Jurkat, Clone E6-1 (cell line): ENCODE results near the gene EXOSC10.
"Not testable (repeated sequence)": the region's sequence is repeated elsewhere in the genome, so short reads cannot be mapped to it uniquely, and the experiment has no call there.

Experiments
- DNase-seq: peaks from one replicate; pipeline ENCODE4 v3.0.0-alpha.2; 2011; ENCODE audit warnings: low read depth, low spot score
- H3K4me3 ChIP-seq: 2 replicates; pipeline ENCODE4 v1.5.1; 2011; ENCODE audit warnings: mild to moderate bottlenecking, low read length, control low read depth, moderate library complexity

The EXOSC10 gene

DNA sequence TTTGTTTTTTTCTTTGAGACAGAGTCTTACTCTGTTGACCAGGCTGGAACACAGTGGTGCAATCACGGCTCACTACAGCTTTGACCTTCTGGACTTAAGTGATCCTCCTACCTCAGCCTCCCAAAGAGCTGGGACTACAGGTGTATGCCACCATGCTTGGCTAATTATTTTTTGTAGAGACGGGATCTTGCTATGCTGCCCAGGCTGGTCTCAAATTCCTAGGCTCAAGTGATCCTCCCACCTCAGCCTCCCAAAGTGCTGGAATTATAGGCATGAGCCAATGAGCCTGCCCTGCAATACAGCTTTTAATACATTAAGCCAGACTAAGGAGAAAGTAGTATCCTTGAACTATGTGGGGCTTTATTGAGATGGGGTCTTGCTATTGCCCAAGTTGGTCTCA lies 16.6 kb upstream of the EXOSC10 start:
- DNase-seq: no peak

DNA sequence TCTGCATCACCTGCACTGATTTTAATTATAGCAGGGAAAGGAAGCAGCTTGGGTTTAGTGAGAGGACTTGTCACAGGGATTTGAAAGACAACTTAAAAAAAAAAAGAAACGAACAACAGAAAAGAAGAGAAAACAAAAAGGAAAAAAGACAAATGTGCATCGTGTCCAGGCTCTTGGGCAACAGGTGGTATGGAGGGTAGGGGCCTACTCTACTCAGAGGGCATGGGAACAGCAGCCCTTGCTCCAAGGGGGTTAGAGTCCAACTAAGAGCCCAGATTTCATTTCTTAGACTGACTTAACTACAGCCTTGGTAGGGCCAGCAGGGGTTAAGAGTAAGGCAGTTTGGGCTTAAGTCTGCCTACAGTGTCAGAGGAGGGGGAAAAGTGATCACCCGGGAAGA lies 15.3 kb upstream of the EXOSC10 start:
- H3K4me3 ChIP-seq: no peak overlapping the region
- DNase-seq: no peak

More for the DNA sequence above, 16.6 kb upstream of the EXOSC10 start:
- H3K4me3 ChIP-seq: no peak overlapping the region

DNA sequence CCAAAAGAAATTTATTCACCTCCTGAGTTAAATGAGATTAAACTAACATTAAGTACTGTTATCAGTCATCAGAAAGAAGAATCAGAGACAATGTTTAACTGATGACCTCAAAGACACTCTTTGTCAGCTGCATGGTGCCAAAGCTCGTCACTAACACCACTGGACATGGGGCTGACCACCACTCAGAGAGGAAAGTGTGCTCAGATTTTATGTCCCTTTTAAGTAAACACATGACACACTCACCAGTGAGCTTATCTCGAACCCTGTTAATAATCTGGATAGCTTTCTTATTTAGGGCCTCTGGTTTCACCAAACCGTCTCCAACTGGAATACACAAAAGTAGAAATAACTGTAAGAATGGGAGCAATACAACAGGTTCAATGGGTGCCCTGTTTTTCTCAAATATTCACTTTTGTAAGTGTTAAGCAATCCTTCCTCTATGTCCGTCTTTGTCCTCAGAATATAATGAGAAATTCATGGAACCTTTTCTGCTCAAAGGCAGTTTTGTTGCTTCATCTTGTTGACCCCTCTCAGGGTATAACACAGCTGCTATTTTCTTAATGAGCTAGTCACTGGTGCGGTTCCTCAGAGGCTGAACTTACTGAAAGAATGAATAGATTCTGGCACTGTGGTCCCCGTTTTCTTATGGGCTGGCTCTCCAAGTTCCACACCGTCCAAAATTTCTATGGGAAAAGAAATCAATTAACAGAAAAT lies 9.5 kb upstream of the EXOSC10 start:
- no peak for DNase-seq
- H3K4me3 ChIP-seq: no peak overlapping the region

DNA sequence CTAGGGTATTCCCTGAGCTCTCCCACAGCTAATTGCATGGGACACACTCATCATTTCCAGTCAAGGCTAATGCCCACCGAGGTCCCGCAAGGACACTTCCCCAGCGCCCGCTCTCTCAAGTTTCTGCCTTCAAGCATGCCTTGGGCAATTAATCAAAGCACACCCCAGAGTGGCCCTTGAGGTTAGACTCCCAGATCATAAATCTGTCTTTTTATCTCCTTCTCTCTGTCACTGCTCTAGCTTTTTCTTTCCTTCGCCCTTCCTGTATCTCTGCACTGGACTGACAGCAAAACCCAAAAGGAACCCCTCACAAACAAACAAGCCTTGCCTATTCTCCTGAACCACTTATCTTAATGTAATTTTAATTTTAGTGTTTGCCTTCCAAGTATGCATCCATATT lies 7.9 kb upstream of the EXOSC10 start:
- no peak for DNase-seq
- no peak overlapping the region for H3K4me3 ChIP-seq

DNA sequence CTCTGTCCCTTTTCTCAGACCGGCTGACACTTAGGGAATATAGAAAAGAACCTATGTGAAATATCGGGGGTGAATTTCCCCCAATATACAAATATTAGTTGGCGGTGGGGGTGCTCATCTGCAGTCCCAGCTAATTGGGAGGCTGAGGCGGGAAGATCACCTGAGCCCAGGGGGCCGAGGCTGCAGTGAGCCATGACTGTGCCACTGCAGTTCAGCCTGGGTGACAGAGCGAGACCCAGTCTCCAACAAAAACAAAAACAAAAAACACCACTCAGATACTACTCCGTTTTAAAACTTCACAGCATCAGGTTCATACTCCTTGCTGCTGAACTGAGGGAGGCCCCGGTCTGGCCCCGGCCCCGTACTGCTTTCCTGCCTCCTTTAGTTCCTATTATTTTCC lies 5.9 kb upstream of the EXOSC10 start:
- DNase-seq: no peak
- no peak overlapping the region for H3K4me3 ChIP-seq

GRCh38 chr1:11101347-11101746 lies 1.7 kb upstream of the EXOSC10 start:
- H3K4me3 ChIP-seq: no peak overlapping the region
- no peak for DNase-seq

DNA sequence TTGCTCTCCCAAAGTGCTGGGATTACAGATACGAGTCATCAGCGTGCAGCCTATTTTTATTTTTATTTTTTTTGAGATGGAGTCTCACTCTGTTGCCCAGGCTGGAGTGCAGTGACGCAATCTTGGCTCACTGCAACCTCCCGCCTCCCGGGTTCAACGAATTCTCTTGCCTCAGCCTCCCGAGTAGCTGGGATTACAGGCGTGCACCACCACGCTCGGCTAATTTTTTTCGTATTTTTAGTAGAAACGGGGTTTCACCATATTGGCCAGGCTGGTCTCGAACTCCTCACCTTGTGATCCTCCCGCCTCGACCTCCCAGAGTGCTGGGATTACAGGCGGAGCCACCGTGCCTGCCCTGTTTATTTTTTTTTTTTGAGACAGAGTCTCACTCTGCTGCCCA lies 1.1 kb upstream of the EXOSC10 start:
- DNase-seq, H3K4me3 ChIP-seq: not testable (repeated sequence)

GRCh38 chr1:11100149-11100493 lies 452 bp upstream of the EXOSC10 start:
- no peak for DNase-seq
- H3K4me3 ChIP-seq: peak overlapping the region; percentile 94

DNA sequence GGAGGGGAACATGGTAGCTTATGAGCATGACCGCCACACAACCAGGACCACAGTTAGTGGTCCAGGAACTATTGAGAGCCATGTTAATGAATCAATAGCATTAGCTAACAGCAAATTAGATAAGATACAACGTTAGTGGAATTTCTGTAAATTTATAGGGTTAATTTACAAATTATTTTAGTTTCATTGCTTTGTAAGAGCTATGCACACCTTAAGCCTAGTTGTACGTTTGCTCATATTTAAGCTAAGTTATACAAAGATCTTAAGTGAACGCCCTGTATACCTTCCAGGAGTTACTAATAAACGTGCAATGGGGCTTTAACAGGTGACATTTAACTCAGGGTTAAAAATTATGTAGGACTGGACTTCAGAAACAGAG lies 749 bp downstream of the EXOSC10 start:
- DNase-seq: no peak
- peak overlapping the region; percentile 94 for H3K4me3 ChIP-seq

- DNase-seq, H3K4me3 ChIP-seq: not testable (repeated sequence)
These were observed 15.9 kb downstream of the EXOSC10 start for GRCh38 chr1:11083784-11084183.

- DNase-seq: no peak
- no peak overlapping the region for H3K4me3 ChIP-seq
These were observed 18.7 kb downstream of the EXOSC10 start for GRCh38 chr1:11080931-11081330.

DNA sequence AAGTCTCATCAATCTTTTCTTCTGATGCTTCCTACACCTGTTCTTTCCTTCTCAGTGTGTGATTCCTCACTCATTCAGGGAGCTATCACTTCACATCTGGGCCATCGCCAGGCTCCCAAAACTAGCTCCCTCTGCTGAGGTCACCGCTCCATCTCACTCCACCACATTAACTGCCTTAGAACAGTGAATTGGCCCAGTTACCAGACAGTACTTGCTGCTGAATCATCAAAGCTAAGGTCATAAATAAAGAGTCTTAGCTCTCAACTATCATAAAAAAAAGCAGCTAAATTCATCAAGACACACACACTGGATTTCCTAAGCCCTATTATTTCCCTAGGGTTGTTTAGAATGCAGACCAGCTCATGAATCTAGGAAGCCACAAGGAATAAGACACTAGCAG lies 21.0 kb downstream of the EXOSC10 start:
- no peak for DNase-seq
- H3K4me3 ChIP-seq: no peak overlapping the region

DNA sequence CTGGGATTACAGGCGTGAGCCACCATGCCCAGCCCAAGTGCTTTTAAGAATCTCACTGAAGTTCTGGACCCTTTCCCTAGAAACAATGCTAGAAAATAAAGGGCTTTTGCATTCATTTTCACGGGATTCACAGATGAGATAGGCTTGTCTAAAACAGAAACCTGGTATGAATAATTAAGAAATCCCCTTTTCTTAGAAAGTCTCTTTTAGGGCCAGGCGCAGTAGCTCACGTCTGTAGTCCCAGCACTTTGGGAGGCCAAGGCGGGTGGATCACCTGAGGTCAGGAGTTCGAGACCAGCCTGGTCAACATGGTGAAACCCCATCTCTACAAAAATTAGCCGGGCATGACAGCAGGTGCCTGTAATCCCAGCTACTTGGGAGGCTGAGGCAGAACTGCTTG lies 26.3 kb downstream of the EXOSC10 start:
- not testable (repeated sequence) for H3K4me3 ChIP-seq, DNase-seq

DNA sequence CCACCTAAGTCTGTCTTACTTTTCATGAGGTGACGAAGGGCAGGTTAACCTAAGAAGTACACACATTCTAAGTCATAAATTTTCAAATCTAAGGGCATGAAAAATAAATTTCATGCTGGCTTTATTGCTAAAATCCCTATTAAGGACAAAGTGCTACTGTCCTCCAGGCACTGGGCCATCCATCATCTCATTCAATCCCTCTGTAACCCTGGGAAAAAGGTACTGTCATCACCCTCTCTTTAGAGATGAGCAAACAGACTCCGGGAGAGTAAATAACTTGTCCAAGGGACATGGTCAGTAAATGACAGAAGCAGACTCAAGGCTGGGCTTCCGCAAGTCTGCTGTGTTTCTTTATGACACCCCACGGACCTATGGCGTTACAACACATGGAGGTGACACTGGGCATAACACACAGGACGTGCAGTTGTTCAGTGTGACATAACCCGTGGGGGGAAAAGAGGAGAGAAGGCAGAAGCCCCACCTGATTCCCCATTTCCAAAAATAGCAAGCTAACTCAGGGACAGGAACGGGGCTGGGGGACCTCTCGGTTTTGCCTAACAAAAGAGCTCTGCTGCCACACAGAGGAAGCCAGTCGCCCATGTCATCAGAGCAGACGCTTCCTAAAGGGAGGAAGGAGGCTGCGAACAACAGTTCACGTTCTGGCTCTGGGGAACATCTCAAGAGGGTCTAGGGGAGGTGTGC lies 27.3 kb downstream of the EXOSC10 start:
- H3K4me3 ChIP-seq: no peak overlapping the region
- DNase-seq: no peak

GRCh38 chr1:11071463-11072215 lies 28.0 kb downstream of the EXOSC10 start:
- H3K4me3 ChIP-seq: no peak overlapping the region
- no peak for DNase-seq

DNA sequence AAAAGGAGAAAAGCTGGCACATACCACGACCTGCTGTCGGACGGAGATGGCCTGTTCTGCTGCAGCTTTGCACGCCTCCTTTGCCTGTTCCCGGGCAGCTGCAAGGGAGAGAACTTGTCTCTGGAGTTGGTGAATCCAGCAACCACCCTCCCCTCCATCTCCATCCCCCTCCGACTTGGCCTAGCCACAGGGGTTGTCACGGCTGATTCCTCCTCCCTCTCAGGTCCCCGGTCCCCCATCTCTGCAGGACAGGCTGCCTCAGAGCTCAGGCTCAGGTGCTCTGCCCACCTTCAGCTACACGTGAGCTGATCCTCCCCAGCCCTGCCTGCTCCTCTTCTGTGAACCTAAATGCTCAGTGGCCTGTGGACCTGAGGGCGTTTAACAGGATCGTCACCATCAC lies 28.8 kb downstream of the EXOSC10 start:
- DNase-seq: no peak
- no peak overlapping the region for H3K4me3 ChIP-seq

DNA sequence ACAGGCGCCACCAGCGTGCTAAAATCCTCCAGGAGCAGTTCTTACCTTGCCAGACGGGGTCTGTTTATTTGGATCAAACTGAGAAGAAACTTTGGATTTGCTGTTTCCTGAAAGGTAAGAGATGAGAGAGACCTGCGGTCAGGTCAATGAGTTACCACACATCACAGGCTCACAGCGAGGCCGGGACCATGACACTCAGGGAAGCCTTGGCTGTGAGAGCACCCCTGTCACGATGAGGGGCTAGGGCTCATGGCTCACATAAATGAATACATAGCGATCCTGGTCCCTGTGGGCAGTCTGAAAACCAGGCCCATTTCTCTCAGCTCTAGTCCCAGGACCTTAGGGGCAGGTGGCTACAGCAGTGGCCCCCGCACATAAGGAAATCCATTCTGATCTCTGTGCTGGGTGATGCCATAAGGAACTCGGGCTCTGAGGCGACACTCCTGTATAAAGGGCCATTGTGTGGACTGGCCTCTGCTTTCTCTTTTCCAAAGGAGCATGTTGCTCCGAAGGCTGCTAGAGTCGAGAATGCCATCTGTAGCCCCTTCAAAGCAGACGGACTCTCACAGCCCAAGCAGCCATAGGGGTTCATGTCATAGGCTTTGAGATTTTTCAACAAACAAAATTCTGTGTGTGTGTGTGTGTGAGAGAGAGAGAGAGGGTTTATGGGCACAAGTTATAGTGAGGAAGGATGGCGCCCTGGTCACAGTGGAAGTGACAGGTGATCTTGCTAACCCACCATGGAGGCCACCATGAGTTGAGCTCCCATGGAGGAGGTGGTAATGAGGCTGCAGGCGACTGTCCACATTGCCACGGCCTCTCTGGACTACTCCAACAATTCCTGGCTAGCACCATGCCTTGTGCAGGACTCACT lies 30.8 kb downstream of the EXOSC10 start:
- no peak for DNase-seq
- no peak overlapping the region for H3K4me3 ChIP-seq

GRCh38 chr1:11067716-11068599 lies 31.7 kb downstream of the EXOSC10 start:
- no peak overlapping the region for H3K4me3 ChIP-seq
- no peak for DNase-seq

GRCh38 chr1:11065796-11066195 lies 33.9 kb downstream of the EXOSC10 start:
- no peak overlapping the region for H3K4me3 ChIP-seq
- DNase-seq: no peak
